HG03103 (cell line): ENCODE results near the gene DHRS2.

Source experiments
- ATAC-seq: cut with Tn5 transposase; IDR thresholded peaks from one replicate; pipeline ENCODE4 v1.9.1; 2021; ENCODE audit warnings: low read depth; ENCODE audit not compliant: unreplicated experiment

DHRS2 gene

GRCh38 chr14:23645812-23646647 lies 9.9 kb downstream of the DHRS2 start:
- no peak for ATAC-seq

GRCh38 chr14:23646648-23647549 lies 10.7 kb downstream of the DHRS2 start:
- no peak for ATAC-seq

GRCh38 chr14:23647619-23648018 lies 11.5 kb downstream of the DHRS2 start:
- ATAC-seq = no peak

GRCh38 chr14:23648764-23649460 lies 12.7 kb downstream of the DHRS2 start:
- no peak for ATAC-seq

- no peak for ATAC-seq
These were observed 14.3 kb downstream of the DHRS2 start for GRCh38 chr14:23650506-23650905.

- no peak for ATAC-seq
These were observed 16.9 kb downstream of the DHRS2 start for GRCh38 chr14:23653051-23653450.

- ATAC-seq = no peak
These were observed 18.1 kb downstream of the DHRS2 start for GRCh38 chr14:23654231-23654630.

GRCh38 chr14:23657959-23658470 lies 21.9 kb downstream of the DHRS2 start:
- ATAC-seq = no peak

GRCh38 chr14:23660290-23661226 lies 24.4 kb downstream of the DHRS2 start:
- no peak for ATAC-seq

GRCh38 chr14:23661542-23661941 lies 25.4 kb downstream of the DHRS2 start:
- ATAC-seq = no peak

- ATAC-seq = no peak
These were observed 27.0 kb downstream of the DHRS2 start for GRCh38 chr14:23663127-23663526.

GRCh38 chr14:23663711-23664110 lies 27.5 kb downstream of the DHRS2 start:
- ATAC-seq = no peak

- no peak for ATAC-seq
These were observed 28.2 kb downstream of the DHRS2 start for GRCh38 chr14:23664207-23664885.

GRCh38 chr14:23665302-23666016 lies 29.3 kb downstream of the DHRS2 start:
- ATAC-seq = no peak

GRCh38 chr14:23667134-23667533 lies 31.0 kb downstream of the DHRS2 start:
- no peak for ATAC-seq

- no peak for ATAC-seq
These were observed 33.3 kb downstream of the DHRS2 start for GRCh38 chr14:23669441-23669840.

- ATAC-seq = no peak
These were observed 34.3 kb downstream of the DHRS2 start for GRCh38 chr14:23670481-23670880.

- no peak for ATAC-seq
These were observed 36.0 kb downstream of the DHRS2 start for GRCh38 chr14:23672200-23672599.
